RWPE1 (cell line): Measurements from ENCODE around the gene MRGPRX4.

Experiments used
- CTCF ChIA-PET: fragments of 350-600 bp; sonication (Branson Sonifier 250); formaldehyde crosslinking; extraction: SDS; loops from one replicate; lab custom pipeline; 2021; lab: Yijun Ruan, JAX
- POLR2A ChIA-PET: fragments of 400-600 bp; formaldehyde crosslinking; extraction: SDS; loops from one replicate; lab custom pipeline; 2020; ENCODE audit warnings: antibody characterized with exemption; ENCODE audit not compliant: low non-redundant PET; lab: Yijun Ruan, JAX
- DNase-seq: peaks from one replicate; pipeline ENCODE4 v3.0.0; 2012; ENCODE audit warnings: low spot score
- H3K27ac ChIP-seq: fragments of 450-650 bp; 2 replicates; pipeline ENCODE4 v1.5.1; 2017
- TF ChIP-seq, protein P1 (sequence below): fragments of 450-650 bp; conservative IDR thresholded peaks from 2 replicates; pipeline ENCODE4 v1.5.1; 2017; ENCODE audit warnings: low read depth, mild to moderate bottlenecking

The MRGPRX4 gene

DNA sequence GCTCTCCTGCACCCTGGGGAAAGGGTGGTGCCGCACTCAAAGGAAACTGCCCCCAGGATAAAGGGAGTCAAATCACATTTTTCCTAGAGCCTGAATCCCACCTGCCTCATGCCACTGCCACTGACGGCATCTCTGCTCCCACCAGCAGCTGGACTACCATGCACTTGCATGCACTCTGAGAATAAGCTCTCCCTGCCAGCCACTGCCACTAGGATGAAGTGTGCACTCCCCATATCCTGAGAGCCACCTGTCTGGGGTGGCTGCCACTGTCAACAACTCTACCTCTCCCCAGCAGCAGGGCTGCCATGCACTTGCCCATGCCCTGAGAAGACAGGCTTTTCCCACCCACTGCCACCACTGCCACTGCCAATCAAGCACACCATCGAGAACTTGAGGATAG is 31.6 kb downstream of the MRGPRX4 start:
- CTCF ChIA-PET, result interaction anchor here (0.5 to 1.0 kb wide), 3 partner anchors 33 to 1145 kb away, joined by 3 read pairs; no protein-coding TSS in a partner anchor
- POLR2A ChIA-PET, result no interaction called here

DNA sequence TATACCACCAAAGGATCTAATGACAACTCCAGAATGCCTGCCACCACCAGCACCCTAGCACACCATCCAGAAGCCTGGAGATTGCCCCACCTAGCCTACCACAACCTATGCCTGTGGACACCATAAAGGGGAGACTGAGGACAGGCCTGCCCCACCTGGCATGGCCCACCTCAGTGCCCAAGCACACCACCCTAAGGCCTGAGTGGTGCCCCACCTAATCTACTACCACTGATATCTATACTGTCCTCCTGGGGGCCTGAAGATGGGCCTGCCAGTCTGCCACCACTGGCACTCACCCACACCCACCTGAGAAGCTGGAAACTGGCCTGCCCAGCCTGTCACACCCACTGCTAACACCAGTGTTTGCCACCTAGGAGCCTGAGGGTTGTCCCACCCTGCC is 32.1 kb downstream of the MRGPRX4 start:
- ChIA-PET POLR2A (no interaction called here), CTCF (no interaction called here)
- no peak for DNase-seq
- TF ChIP-seq, protein P1, sequence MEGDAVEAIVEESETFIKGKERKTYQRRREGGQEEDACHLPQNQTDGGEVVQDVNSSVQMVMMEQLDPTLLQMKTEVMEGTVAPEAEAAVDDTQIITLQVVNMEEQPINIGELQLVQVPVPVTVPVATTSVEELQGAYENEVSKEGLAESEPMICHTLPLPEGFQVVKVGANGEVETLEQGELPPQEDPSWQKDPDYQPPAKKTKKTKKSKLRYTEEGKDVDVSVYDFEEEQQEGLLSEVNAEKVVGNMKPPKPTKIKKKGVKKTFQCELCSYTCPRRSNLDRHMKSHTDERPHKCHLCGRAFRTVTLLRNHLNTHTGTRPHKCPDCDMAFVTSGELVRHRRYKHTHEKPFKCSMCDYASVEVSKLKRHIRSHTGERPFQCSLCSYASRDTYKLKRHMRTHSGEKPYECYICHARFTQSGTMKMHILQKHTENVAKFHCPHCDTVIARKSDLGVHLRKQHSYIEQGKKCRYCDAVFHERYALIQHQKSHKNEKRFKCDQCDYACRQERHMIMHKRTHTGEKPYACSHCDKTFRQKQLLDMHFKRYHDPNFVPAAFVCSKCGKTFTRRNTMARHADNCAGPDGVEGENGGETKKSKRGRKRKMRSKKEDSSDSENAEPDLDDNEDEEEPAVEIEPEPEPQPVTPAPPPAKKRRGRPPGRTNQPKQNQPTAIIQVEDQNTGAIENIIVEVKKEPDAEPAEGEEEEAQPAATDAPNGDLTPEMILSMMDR, result no peak
- no peak overlapping the region for H3K27ac ChIP-seq

More for the DNA sequence above, 31.6 kb downstream of the MRGPRX4 start:
- H3K27ac ChIP-seq, result no peak overlapping the region
- TF ChIP-seq, protein P1, result no peak
- no peak for DNase-seq

DNA sequence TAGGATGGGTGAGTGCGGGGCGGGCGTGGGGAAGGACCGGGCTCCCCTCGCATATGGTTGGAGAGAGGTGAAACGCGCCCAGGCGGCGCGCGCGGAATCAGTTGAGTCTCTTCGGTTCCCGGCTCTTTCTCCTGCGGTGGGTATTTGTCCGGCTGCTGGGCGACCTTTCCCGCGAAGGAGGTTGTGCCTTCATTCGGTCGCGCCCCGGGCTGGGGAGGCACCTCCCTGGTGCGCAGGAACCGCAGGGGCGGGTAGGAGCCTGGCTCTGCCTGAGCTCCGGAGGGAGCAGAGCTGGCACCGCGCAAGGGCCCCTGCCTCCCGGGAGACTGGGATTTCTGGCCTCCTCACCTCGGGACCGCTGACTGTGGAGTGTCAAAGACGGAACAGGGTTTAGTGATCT is 36.4 kb downstream of the MRGPRX4 start:
- TF ChIP-seq, protein P1, result no peak
- POLR2A ChIA-PET, result no interaction called here

GRCh38 chr11:18221274-18221876 is 48.7 kb downstream of the MRGPRX4 start:
- no peak for DNase-seq
- no peak overlapping the region for H3K27ac ChIP-seq
- CTCF ChIA-PET, result no interaction called here
- TF ChIP-seq, protein P1, result no peak
- POLR2A ChIA-PET, result no interaction called here

More for the DNA sequence above, 36.4 kb downstream of the MRGPRX4 start:
- CTCF ChIA-PET, result no interaction called here
- no peak overlapping the region for H3K27ac ChIP-seq
- no peak for DNase-seq

- ChIA-PET CTCF (no interaction called here), POLR2A (no interaction called here)
- TF ChIP-seq, protein P1, result no peak
- DNase-seq, result no peak
- H3K27ac ChIP-seq, result no peak overlapping the region
Observed at GRCh38 chr11:18222814-18223421, 50.3 kb downstream of the MRGPRX4 start.
